K562 (cell line): ENCODE measurements around the gene ARHGAP29. TPM values are rescaled to one million over a fixed set of nuclear protein-coding genes. Genes with fewer than 3 reads are reported as not detected.

Experiments
- TAF15 ChIP-seq: fragments of 200-400 bp; formaldehyde crosslinking; IDR thresholded peaks from 2 replicates; pipeline ENCODE4 v1.6.1; 2017; ENCODE audit warnings: mild to moderate bottlenecking, low read depth, low read length, moderate library complexity
- TAF9B ChIP-seq: fragments of 450-650 bp; IDR thresholded peaks from 2 replicates; pipeline ENCODE4 v1.6.1; 2018; ENCODE audit warnings: mild to moderate bottlenecking; ENCODE audit not compliant: partially characterized antibody
- U2AF2 ChIP-seq: fragments of 200-400 bp; formaldehyde crosslinking; optimal IDR thresholded peaks from 2 replicates; pipeline ENCODE3; 2017; ENCODE audit warnings: low read depth, mild to moderate bottlenecking, low read length
- polyA plus RNA-seq, 8 experiments: library from polyadenylated mRNA; depleted of rRNA in 4 of 8; stranded (reverse) in 5 of 8; unstranded in 3 of 8; fragments of >200 nt; fragmentation: Nextera tagmentation in 2 of 8; fragmentation: Illumina TruSeq in 1 of 8; extraction: Ambion mirVana in 2 of 8; extraction: Trizol in 1 of 8; gene quantifications; 2 replicates each; pipeline versions ENCODE4 v1.2.1 to v1.2.3, GENCODE V29; 2011 to 2014; ENCODE audit warnings: inconsistent platforms in 1 of 8, missing spikeins in 1 of 8
- total RNA-seq, 7 experiments: library from RNA; depleted of rRNA in 6 of 7; stranded (reverse); fragments of >200 nt in 6 of 7; fragmentation: Illumina TruSeq in 2 of 7; extraction: Trizol in 2 of 7; gene quantifications; 2 replicates each; pipeline versions ENCODE4 v1.2.1 to v1.2.3, GENCODE V29; 2011 to 2021; ENCODE audit warnings: low replicate concordance in 1 of 7
- TF ChIP-seq, protein P1 (sequence below): fragments of 450-650 bp; IDR thresholded peaks from 2 replicates; pipeline ENCODE4 v1.6.1; 2016; ENCODE audit warnings: low read depth
- TF ChIP-seq, protein P2 (sequence below), 2 experiments: fragments of 450-650 bp; formaldehyde crosslinking in 1 of 2; IDR thresholded peaks; 2 replicates each; pipeline versions ENCODE4 v1.4.0 to v1.6.1; 2014 to 2020; ENCODE audit warnings: mild to moderate bottlenecking in 2 of 2, borderline replicate concordance in 1 of 2, low read depth in 1 of 2

The ARHGAP29 gene
- total and polyA plus RNA-seq, 9 of the 15 experiments (the other 6 are each of a cell fraction or from before 2014, with no cell fraction given), result under 0.01 to 0.13 (median 0.02) TPM; not detected in 5

DNA sequence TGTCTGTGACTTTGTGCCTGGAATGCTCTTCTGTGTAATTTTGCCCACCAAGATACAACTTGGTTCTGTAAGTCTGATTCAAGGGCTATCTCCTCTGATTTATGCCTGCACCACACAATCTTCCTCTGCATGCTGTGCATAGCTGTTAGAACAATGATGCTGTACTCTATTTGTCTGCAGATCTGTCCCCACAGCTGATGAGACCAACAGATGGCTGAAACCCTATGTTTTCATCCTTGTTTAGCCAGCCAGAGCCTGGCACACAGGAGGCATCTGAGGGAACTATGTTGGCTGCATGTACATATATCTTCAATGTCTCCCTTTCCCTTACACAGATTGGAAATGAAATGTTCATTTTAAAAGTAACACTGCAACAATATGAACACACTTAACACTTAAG is 58.5 kb downstream of the ARHGAP29 start (continued):
- TF ChIP-seq, protein P1, sequence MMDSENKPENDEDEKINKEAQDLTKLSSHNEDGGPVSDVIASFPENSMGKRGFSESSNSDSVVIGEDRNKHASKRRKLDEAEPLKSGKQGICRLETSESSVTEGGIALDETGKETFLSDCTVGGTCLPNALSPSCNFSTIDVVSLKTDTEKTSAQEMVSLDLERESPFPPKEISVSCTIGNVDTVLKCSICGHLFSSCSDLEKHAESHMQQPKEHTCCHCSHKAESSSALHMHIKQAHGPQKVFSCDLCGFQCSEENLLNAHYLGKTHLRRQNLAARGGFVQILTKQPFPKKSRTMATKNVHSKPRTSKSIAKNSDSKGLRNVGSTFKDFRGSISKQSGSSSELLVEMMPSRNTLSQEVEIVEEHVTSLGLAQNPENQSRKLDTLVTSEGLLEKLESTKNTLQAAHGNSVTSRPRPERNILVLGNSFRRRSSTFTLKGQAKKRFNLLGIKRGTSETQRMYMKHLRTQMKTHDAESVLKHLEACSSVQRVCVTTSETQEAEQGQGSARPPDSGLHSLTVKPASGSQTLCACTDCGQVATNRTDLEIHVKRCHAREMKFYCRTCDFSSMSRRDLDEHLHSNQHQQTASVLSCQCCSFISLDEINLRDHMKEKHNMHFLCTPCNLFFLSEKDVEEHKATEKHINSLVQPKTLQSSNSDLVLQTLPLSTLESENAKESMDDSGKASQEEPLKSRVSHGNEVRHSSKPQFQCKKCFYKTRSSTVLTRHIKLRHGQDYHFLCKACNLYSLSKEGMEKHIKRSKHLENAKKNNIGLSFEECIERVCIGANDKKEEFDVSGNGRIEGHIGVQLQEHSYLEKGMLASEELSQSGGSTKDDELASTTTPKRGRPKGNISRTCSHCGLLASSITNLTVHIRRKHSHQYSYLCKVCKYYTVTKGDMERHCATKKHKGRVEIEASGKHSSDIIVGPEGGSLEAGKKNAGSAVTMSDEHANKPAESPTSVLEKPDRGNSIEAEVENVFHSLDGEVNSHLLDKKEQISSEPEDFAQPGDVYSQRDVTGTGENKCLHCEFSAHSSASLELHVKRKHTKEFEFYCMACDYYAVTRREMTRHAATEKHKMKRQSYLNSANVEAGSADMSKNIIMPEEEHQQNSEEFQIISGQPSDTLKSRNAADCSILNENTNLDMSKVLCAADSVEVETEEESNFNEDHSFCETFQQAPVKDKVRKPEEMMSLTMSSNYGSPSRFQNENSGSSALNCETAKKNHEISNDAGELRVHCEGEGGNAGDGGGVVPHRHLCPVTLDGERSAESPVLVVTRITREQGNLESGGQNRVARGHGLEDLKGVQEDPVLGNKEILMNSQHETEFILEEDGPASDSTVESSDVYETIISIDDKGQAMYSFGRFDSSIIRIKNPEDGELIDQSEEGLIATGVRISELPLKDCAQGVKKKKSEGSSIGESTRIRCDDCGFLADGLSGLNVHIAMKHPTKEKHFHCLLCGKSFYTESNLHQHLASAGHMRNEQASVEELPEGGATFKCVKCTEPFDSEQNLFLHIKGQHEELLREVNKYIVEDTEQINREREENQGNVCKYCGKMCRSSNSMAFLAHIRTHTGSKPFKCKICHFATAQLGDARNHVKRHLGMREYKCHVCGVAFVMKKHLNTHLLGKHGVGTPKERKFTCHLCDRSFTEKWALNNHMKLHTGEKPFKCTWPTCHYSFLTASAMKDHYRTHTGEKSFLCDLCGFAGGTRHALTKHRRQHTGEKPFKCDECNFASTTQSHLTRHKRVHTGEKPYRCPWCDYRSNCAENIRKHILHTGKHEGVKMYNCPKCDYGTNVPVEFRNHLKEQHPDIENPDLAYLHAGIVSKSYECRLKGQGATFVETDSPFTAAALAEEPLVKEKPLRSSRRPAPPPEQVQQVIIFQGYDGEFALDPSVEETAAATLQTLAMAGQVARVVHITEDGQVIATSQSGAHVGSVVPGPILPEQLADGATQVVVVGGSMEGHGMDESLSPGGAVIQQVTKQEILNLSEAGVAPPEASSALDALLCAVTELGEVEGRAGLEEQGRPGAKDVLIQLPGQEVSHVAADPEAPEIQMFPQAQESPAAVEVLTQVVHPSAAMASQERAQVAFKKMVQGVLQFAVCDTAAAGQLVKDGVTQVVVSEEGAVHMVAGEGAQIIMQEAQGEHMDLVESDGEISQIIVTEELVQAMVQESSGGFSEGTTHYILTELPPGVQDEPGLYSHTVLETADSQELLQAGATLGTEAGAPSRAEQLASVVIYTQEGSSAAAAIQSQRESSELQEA, result no peak
- TF ChIP-seq TAF9B, result no peak
- no peak for TF ChIP-seq TAF15
- no peak for TF ChIP-seq U2AF2
- TF ChIP-seq, protein P2, sequence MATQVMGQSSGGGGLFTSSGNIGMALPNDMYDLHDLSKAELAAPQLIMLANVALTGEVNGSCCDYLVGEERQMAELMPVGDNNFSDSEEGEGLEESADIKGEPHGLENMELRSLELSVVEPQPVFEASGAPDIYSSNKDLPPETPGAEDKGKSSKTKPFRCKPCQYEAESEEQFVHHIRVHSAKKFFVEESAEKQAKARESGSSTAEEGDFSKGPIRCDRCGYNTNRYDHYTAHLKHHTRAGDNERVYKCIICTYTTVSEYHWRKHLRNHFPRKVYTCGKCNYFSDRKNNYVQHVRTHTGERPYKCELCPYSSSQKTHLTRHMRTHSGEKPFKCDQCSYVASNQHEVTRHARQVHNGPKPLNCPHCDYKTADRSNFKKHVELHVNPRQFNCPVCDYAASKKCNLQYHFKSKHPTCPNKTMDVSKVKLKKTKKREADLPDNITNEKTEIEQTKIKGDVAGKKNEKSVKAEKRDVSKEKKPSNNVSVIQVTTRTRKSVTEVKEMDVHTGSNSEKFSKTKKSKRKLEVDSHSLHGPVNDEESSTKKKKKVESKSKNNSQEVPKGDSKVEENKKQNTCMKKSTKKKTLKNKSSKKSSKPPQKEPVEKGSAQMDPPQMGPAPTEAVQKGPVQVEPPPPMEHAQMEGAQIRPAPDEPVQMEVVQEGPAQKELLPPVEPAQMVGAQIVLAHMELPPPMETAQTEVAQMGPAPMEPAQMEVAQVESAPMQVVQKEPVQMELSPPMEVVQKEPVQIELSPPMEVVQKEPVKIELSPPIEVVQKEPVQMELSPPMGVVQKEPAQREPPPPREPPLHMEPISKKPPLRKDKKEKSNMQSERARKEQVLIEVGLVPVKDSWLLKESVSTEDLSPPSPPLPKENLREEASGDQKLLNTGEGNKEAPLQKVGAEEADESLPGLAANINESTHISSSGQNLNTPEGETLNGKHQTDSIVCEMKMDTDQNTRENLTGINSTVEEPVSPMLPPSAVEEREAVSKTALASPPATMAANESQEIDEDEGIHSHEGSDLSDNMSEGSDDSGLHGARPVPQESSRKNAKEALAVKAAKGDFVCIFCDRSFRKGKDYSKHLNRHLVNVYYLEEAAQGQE (IDR thresholded peaks at IDR 0.05; ENCODE audit: borderline replicate concordance), result no peak
- TF ChIP-seq, protein P2 (CRISPR knock-in tag; IDR thresholded peaks at IDR 0.05; ENCODE audit: low read depth), result no peak
